Kidney (tissue), 14 donors: ENCODE data around the gene C17orf100. TPM values are rescaled to one million over a fixed set of nuclear protein-coding genes. Genes with fewer than 3 reads are reported as not detected.

Experiments used
- DNase-seq, 5 donors: peaks; one replicate each; pipeline ENCODE4 v3.0.0-alpha.2; 2013 to 2020
- FAIRE-seq: peaks from 2 replicates; lab custom pipeline; 2012; peaks lifted over from hg19 to GRCh38; lab: Jason Lieb, UNC
- H3K27ac ChIP-seq, 2 donors: one replicate each; pipeline ENCODE4 v1.7.0; 2013; ENCODE audit warnings: low read depth in 2 of 2, low read length in 2 of 2, inconsistent platforms in 1 of 2
- H3K27me3 ChIP-seq: one replicate; pipeline ENCODE4 v1.7.1; 2013; ENCODE audit warnings: low read length, inconsistent platforms; ENCODE audit not compliant: control insufficient read depth, insufficient read depth
- H3K36me3 ChIP-seq, 3 donors: one replicate each; pipeline versions ENCODE4 v1.7.0 to v1.7.1; 2013; ENCODE audit warnings: low read length in 3 of 3, control low read depth in 1 of 3, inconsistent platforms in 1 of 3; ENCODE audit not compliant: insufficient read depth in 3 of 3, control insufficient read depth in 2 of 3
- H3K4me1 ChIP-seq, 3 donors: one replicate each; pipeline versions ENCODE4 v1.7.0 to v1.7.1; 2013; ENCODE audit warnings: low read length in 3 of 3, inconsistent platforms in 1 of 3, low read depth in 1 of 3; ENCODE audit not compliant: control insufficient read depth in 2 of 3, insufficient read depth in 2 of 3
- H3K4me3 ChIP-seq, 3 donors: one replicate each; pipeline versions ENCODE4 v1.7.0 to v1.8.1; 2013; ENCODE audit warnings: low read length in 3 of 3, control low read depth in 1 of 3, inconsistent platforms in 1 of 3
- H3K9ac ChIP-seq, 3 donors: one replicate each; pipeline versions ENCODE4 v1.7.0 to v1.7.1; 2013; ENCODE audit warnings: low read length in 3 of 3, control low read depth in 1 of 3, inconsistent platforms in 1 of 3
- H3K9me3 ChIP-seq, 3 donors: one replicate each; pipeline versions ENCODE4 v1.7.0 to v1.7.1; 2013; ENCODE audit warnings: low read length in 3 of 3, control low read depth in 1 of 3, inconsistent platforms in 1 of 3; ENCODE audit not compliant: control insufficient read depth in 2 of 3, insufficient read depth in 1 of 3
- intact Hi-C: fragments of 100-400 bp; cut with DNase I; formaldehyde crosslinking; loops from one replicate; pipeline ENCODE4 v1.11.1; 2022
- polyA plus RNA-seq: library from polyadenylated mRNA; stranded (reverse); fragments of 350-450 nt; fragmentation: Illumina TruSeq; extraction: RNeasy Lipid Tissue Mini Kit (QIAGEN cat#74804); gene quantifications from one replicate; pipeline ENCODE4 v1.2.3, GENCODE V29; 2014; ENCODE audit warnings: low read depth, low replicate concordance; ENCODE audit not compliant: insufficient read depth
- total RNA-seq: library from RNA; stranded (reverse); fragmentation: NEBNext Ultra II Directional; extraction: Animal tissue kit (Norgen Biotek cat#: 25700); gene quantifications from one replicate; pipeline ENCODE4 v1.2.1, GENCODE V29; 2021
- TF ChIP-seq, protein P1 (sequence below): IDR thresholded peaks from 3 replicates; pipeline ENCODE4 v1.5.1; 2012; ENCODE audit warnings: mild to moderate bottlenecking, moderate library complexity, borderline replicate concordance; ENCODE audit not compliant: insufficient read depth; ENCODE audit errors: extremely low read depth
- donor health status: control.
- donor health status: control.
- donor health status: control.
- donor health status: control.
- donor health status: control.
- donor health status: DM: yes; HTN: yes; CAD: no.
- donor health status: Normal renal cell carcinoma (clear cell type).

C17orf100 gene
- total and polyA plus RNA-seq, 2 donors from 2014 or later: 3.4 to 3.7 TPM

DNA sequence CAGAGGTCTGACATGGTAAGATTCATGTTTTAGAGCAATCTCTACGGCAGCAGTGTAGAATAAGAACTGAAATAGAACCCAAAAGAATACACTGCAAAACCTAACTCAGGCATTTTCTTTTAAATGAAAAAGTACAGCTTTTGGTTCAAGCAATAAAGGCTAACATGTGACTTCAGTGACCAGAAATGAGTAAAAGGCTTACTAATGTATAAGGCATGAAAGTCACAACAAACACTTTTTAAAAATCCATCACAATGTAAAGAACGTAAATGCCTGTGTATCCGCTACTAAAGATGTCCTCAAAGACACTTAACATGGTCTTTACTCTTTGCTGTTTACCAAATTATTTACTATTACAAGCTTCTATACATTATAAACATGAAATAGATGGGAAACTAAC is 27.6 kb upstream of the C17orf100 start:
- no peaks in the 10 kb centered on the region for H3K27me3 ChIP-seq
- H3K27ac ChIP-seq: no peak overlapping the region
- intact Hi-C loops: no loop called here
- no peaks in the 10 kb centered on the region for H3K4me1 ChIP-seq
- TF ChIP-seq, protein P1, sequence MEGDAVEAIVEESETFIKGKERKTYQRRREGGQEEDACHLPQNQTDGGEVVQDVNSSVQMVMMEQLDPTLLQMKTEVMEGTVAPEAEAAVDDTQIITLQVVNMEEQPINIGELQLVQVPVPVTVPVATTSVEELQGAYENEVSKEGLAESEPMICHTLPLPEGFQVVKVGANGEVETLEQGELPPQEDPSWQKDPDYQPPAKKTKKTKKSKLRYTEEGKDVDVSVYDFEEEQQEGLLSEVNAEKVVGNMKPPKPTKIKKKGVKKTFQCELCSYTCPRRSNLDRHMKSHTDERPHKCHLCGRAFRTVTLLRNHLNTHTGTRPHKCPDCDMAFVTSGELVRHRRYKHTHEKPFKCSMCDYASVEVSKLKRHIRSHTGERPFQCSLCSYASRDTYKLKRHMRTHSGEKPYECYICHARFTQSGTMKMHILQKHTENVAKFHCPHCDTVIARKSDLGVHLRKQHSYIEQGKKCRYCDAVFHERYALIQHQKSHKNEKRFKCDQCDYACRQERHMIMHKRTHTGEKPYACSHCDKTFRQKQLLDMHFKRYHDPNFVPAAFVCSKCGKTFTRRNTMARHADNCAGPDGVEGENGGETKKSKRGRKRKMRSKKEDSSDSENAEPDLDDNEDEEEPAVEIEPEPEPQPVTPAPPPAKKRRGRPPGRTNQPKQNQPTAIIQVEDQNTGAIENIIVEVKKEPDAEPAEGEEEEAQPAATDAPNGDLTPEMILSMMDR: no peak
- DNase-seq: no peak
- no peak for FAIRE-seq
- no peaks in the 10 kb centered on the region for H3K9me3 ChIP-seq
- H3K9ac ChIP-seq: no peak overlapping the region
- peaks cover 5 to 51% (median 15%) of the 10 kb centered on the region in 3 donors for H3K36me3 ChIP-seq
- no peak overlapping the region for H3K4me3 ChIP-seq

DNA sequence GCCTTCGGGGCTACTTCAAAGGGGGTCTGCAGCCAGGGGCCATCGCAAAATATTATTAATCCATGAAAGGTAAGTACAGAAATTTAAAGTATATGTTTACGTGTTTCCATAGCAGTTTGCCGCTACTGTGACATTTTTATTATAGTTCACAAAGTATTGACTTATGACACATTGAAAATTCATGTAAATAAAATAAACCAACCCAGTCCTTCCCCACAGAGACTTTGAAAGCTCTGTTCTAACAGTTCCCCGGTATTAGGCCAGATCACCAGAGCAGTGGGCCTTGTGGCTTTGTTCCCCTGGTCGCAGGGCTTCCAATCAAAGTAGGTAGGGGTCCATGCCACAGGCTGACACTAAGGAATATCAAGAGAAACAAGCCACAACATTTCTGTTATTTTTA is 24.9 kb upstream of the C17orf100 start:
- FAIRE-seq (no peak), DNase-seq (no peak)
- H3K9me3 ChIP-seq: no peaks in the 10 kb centered on the region
- peaks cover 9 to 53% (median 16%) of the 10 kb centered on the region in 3 donors for H3K36me3 ChIP-seq
- no peak overlapping the region for H3K4me3 ChIP-seq
- H3K27me3 ChIP-seq: no peaks in the 10 kb centered on the region
- intact Hi-C loops: no loop called here
- no peak overlapping the region for H3K27ac ChIP-seq
- no peak overlapping the region for H3K9ac ChIP-seq
- H3K4me1 ChIP-seq: no peaks in the 10 kb centered on the region
- TF ChIP-seq, protein P1: no peak

DNA sequence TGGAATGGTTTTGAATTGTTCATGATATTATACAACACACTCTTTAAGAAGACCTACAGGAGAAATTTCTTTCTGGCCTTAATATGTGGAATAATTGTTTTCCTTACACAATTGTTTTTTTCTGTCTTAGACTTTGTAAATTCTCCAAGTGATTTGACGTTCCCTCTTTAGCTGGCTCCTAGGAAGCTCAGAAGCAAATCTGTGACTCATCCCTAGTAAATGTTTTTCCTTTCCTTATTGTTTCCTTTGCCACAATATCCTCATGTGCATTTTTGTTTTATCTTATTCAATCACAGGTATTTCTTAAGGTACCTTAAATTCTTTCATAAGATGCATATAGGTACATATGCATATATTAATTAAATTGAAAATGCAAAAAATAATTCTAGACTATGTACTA is 24.5 kb upstream of the C17orf100 start:
- no peak overlapping the region for H3K4me3 ChIP-seq
- FAIRE-seq (no peak), DNase-seq (no peak)
- H3K27me3 ChIP-seq: no peaks in the 10 kb centered on the region
- intact Hi-C loops: no loop called here
- H3K27ac ChIP-seq: no peak overlapping the region
- H3K36me3 ChIP-seq: peaks cover 9 to 49% (median 12%) of the 10 kb centered on the region in 3 donors
- TF ChIP-seq, protein P1: no peak
- H3K4me1 ChIP-seq: no peaks in the 10 kb centered on the region
- H3K9me3 ChIP-seq: no peaks in the 10 kb centered on the region
- H3K9ac ChIP-seq: no peak overlapping the region

DNA sequence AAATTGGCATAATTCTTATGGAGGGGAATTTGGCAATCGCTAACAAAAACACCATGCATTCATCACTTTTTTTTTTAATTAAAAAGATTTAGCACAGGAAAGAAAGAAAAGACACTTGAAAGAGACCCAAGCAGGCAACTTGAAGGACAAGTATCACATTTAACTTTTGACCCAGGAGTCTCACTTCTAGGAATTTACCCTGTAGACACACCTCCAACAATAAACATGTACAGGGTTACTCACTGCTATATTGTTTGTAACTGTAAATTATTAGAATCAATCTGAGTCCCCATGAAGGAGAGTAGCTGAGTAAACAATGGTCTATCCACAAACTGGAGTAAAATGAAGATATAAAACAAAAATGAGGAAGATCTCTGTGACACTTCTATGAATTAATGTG is 21.2 kb upstream of the C17orf100 start:
- H3K27ac ChIP-seq: no peak overlapping the region
- TF ChIP-seq, protein P1: no peak
- no peaks in the 10 kb centered on the region for H3K27me3 ChIP-seq
- H3K36me3 ChIP-seq: peaks cover 9 to 42% (median 18%) of the 10 kb centered on the region in 3 donors
- H3K4me3 ChIP-seq: no peak overlapping the region
- intact Hi-C loops: no loop called here
- no peaks in the 10 kb centered on the region for H3K9me3 ChIP-seq
- no peak overlapping the region for H3K9ac ChIP-seq
- H3K4me1 ChIP-seq: no peaks in the 10 kb centered on the region
- DNase-seq: no peak
- FAIRE-seq: no peak
